ENCODE data around the gene OCA2. TPM values are rescaled to one million over a fixed set of nuclear protein-coding genes. Genes with fewer than 3 reads are reported as not detected.

Gene OCA2
- polyA plus RNA-seq, 1 donor from 2014 or later = 0.97 TPM

DNA sequence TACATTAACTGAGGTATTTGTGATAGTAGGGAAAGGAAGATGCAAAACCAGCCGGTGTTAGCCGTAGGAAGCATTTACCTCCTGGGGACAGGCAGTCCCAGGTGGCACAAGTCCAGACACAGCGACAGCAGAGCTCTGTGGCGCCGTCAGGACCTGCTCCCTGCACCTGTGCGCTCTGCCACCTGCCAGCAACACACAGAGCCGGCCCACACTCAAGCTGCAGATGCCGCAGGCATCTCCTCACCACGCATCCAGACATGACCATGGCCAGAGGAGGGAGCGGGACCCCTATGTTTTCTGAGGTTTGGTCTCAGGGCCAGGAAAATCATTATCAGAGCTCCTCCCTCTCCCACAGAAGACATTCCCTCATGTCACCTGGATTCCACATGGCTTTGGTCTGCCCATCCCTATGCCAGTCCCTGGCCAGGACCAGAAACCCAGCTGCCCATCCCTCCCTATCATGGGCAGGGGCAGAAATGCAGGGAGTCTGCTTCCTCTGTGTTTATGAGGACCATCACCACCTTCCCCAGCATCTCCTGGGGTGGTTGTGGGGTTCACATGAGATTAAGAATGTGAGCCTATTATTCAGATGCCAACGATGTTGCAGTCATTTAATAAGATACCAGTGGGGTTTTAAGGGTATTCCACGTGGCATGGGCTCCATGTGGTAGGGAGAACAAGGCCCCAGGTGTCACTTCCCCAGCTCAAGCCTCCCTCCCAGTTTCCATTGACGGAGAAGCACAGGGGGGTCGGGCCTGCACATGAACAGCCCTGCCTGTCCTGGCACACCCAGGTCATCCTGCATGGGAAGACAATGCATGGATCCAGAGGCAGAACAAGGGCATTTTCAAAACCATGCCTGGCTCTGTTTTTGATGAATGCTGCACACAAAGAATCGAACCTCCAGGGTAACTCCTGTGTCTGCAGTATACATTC lies 251.1 kb downstream of the OCA2 start:
- Histone ChIP-seq H3F3A (ENCODE audit: insufficient read depth, low read length, poor library complexity, severe bottlenecking) (no peaks in the 10 kb centered on the region), H3K36me3 (ENCODE audit: insufficient read depth, low read length) (no peaks in the 10 kb centered on the region), H3K27me3 (ENCODE audit: insufficient read depth, low read depth, low read length) (no peaks in the 10 kb centered on the region), H3K4me2 (ENCODE audit: low read length) (no peak overlapping the region), H3K79me2 (replicated peaks; ENCODE audit: insufficient read depth, low read length) (no peaks in the 10 kb centered on the region), H2AFZ (ENCODE audit: low read depth, low read length) (no peak overlapping the region), H4K20me1 (ENCODE audit: insufficient read depth) (no peaks in the 10 kb centered on the region), H3K9me2 (ENCODE audit: insufficient read depth, low read length) (no peaks in the 10 kb centered on the region), H3K9me3 (ENCODE audit: low read length) (peaks cover 5% of the 10 kb centered on the region), H3K4me3 (ENCODE audit: low read length) (no peak overlapping the region), H3K27ac (ENCODE audit: low read length) (no peak overlapping the region), H3K9ac (ENCODE audit: low read length) (no peak overlapping the region)
- TF ChIP-seq, protein P1, sequence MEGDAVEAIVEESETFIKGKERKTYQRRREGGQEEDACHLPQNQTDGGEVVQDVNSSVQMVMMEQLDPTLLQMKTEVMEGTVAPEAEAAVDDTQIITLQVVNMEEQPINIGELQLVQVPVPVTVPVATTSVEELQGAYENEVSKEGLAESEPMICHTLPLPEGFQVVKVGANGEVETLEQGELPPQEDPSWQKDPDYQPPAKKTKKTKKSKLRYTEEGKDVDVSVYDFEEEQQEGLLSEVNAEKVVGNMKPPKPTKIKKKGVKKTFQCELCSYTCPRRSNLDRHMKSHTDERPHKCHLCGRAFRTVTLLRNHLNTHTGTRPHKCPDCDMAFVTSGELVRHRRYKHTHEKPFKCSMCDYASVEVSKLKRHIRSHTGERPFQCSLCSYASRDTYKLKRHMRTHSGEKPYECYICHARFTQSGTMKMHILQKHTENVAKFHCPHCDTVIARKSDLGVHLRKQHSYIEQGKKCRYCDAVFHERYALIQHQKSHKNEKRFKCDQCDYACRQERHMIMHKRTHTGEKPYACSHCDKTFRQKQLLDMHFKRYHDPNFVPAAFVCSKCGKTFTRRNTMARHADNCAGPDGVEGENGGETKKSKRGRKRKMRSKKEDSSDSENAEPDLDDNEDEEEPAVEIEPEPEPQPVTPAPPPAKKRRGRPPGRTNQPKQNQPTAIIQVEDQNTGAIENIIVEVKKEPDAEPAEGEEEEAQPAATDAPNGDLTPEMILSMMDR (IDR thresholded peaks at IDR 0.05; ENCODE audit: poor library complexity, severe bottlenecking) = no peak
- TF ChIP-seq TAF1 (IDR thresholded peaks at IDR 0.05; ENCODE audit: low read depth) = no peak
- no peak for TF ChIP-seq MXI1 (conservative IDR thresholded peaks at IDR 0.05; ENCODE audit: poor library complexity, severe bottlenecking)
- no peak for TF ChIP-seq RAD21 (conservative IDR thresholded peaks at IDR 0.05)
- no peak for TF ChIP-seq SMC3 (conservative IDR thresholded peaks at IDR 0.05; ENCODE audit: poor library complexity)
- no peak for TF ChIP-seq EZH2 (IDR thresholded peaks at IDR 0.05; ENCODE audit: borderline replicate concordance, insufficient read depth, low read length, poor library complexity, severe bottlenecking)
- no peak for TF ChIP-seq POLR2AphosphoS5 (IDR thresholded peaks at IDR 0.05)
- TF ChIP-seq, protein P2, sequence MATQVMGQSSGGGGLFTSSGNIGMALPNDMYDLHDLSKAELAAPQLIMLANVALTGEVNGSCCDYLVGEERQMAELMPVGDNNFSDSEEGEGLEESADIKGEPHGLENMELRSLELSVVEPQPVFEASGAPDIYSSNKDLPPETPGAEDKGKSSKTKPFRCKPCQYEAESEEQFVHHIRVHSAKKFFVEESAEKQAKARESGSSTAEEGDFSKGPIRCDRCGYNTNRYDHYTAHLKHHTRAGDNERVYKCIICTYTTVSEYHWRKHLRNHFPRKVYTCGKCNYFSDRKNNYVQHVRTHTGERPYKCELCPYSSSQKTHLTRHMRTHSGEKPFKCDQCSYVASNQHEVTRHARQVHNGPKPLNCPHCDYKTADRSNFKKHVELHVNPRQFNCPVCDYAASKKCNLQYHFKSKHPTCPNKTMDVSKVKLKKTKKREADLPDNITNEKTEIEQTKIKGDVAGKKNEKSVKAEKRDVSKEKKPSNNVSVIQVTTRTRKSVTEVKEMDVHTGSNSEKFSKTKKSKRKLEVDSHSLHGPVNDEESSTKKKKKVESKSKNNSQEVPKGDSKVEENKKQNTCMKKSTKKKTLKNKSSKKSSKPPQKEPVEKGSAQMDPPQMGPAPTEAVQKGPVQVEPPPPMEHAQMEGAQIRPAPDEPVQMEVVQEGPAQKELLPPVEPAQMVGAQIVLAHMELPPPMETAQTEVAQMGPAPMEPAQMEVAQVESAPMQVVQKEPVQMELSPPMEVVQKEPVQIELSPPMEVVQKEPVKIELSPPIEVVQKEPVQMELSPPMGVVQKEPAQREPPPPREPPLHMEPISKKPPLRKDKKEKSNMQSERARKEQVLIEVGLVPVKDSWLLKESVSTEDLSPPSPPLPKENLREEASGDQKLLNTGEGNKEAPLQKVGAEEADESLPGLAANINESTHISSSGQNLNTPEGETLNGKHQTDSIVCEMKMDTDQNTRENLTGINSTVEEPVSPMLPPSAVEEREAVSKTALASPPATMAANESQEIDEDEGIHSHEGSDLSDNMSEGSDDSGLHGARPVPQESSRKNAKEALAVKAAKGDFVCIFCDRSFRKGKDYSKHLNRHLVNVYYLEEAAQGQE (IDR thresholded peaks at IDR 0.05; ENCODE audit: borderline replicate concordance) = no peak
- no peak for TF ChIP-seq EP300 (conservative IDR thresholded peaks at IDR 0.05; ENCODE audit: poor library complexity, severe bottlenecking)

DNA sequence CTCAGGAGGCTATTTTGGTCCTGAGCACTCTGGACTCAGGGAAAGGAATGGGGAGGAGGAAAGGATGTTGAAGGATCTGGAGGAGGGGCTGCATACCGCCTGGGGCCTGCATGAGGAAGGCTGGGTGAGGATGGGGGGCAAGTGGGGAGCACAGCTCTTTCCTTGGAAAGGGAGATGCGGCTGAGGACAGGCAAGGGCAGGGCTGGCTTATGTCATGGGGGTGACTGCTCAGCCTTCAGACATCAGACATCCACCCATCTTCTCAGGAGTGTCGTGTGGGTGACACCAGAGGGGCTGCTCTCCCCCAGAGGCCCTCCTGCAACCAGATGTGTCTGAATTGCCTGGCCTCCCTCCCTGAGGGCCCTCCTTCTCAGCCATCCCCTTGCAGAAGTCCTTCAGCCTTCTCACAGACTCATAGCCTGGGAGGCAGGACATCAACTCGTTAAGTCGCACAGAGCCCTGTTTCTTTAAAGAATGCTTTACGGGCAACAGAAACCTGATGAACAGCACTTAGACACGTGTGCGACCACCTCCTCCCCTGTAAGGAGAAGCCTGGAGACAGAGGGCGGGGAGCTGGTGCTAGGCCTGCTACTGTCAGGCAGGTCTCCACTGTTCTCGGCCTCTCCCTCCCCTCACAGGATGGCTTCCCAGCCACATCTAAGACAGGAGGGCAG lies 252.3 kb downstream of the OCA2 start:
- Histone ChIP-seq H3K27ac (ENCODE audit: low read length) (no peak overlapping the region), H3K79me2 (replicated peaks; ENCODE audit: insufficient read depth, low read length) (no peaks in the 10 kb centered on the region), H3K9me3 (ENCODE audit: low read length) (peaks cover 5% of the 10 kb centered on the region), H3K36me3 (ENCODE audit: insufficient read depth, low read length) (no peaks in the 10 kb centered on the region), H3F3A (ENCODE audit: insufficient read depth, low read length, poor library complexity, severe bottlenecking) (no peaks in the 10 kb centered on the region), H3K27me3 (ENCODE audit: insufficient read depth, low read depth, low read length) (no peaks in the 10 kb centered on the region), H2AFZ (ENCODE audit: low read depth, low read length) (no peak overlapping the region), H3K9me2 (ENCODE audit: insufficient read depth, low read length) (no peaks in the 10 kb centered on the region), H3K9ac (ENCODE audit: low read length) (no peak overlapping the region), H4K20me1 (ENCODE audit: insufficient read depth) (no peaks in the 10 kb centered on the region), H3K4me3 (ENCODE audit: low read length) (no peak overlapping the region), H3K4me2 (ENCODE audit: low read length) (no peak overlapping the region)
- TF ChIP-seq SMC3 (conservative IDR thresholded peaks at IDR 0.05; ENCODE audit: poor library complexity) = no peak
- TF ChIP-seq, protein P2 (IDR thresholded peaks at IDR 0.05; ENCODE audit: borderline replicate concordance) = peak; percentile 21

All from neural cell (in vitro differentiated cells).